PC-3 (cell line): Measurements from ENCODE around the gene IGSF23. TPM values are rescaled to one million over a fixed set of nuclear protein-coding genes. Genes with fewer than 3 reads are reported as not detected.
A peak's percentile ranks its signal among the peaks of the same experiment; 100 is the strongest.

Experiments used
- ATAC-seq: fragments of 200-7000 bp; cut with Tn5 transposase; 2 replicates; pipeline ENCODE4 v1.9.1; 2020; ENCODE audit warnings: mild to moderate bottlenecking, moderate library complexity
- BruUV-seq: library from RNA; stranded (reverse); fragments of 400-500 nt; replicated peaks from 2 replicates; lab custom pipeline; 2021; lab: Mats Ljungman, UMichigan
- CTCF ChIA-PET: fragments of 300-600 bp; sonication (Branson Sonifier 250); formaldehyde crosslinking; loops from one replicate; lab custom pipeline; 2022; ENCODE audit warnings: antibody characterized with exemption; lab: Charles Lee
- POLR2A ChIA-PET: fragments of 300-600 bp; sonication (Branson Sonifier 250); formaldehyde crosslinking; loops from one replicate; lab custom pipeline; 2022; ENCODE audit warnings: antibody characterized with exemption; ENCODE audit not compliant: unreplicated experiment; lab: Charles Lee
- DNase-seq: peaks from one replicate; pipeline ENCODE4 v3.0.0-alpha.2; 2015
- H2AFZ ChIP-seq: fragments of 300-600 bp; sonication (generic); 2 replicates; pipeline ENCODE4 v1.6.0; 2016; ENCODE audit warnings: antibody characterized with exemption, low read length
- H3F3A ChIP-seq: fragments of 300-600 bp; sonication (generic); one replicate; pipeline ENCODE4 v1.6.0; 2017; ENCODE audit warnings: antibody characterized with exemption, low read length, control low read depth, mild to moderate bottlenecking; ENCODE audit not compliant: unreplicated experiment
- H3K27ac ChIP-seq: fragments of 300-600 bp; sonication (generic); 2 replicates; pipeline ENCODE4 v1.5.1; 2016; ENCODE audit warnings: mild to moderate bottlenecking, low read length
- H3K27me3 ChIP-seq: fragments of 300-600 bp; sonication (generic); 2 replicates; pipeline ENCODE4 v1.6.1; 2016; ENCODE audit warnings: low read length, mixed read lengths
- H3K36me3 ChIP-seq: fragments of 300-600 bp; sonication (generic); 2 replicates; pipeline ENCODE4 v1.6.1; 2016; ENCODE audit warnings: low read depth, mixed run types, low read length, mixed read lengths
- H3K4me1 ChIP-seq: fragments of 300-600 bp; sonication (generic); 2 replicates; pipeline ENCODE4 v1.5.1; 2016; ENCODE audit warnings: low read length; ENCODE audit not compliant: insufficient read depth
- H3K4me2 ChIP-seq: fragments of 300-600 bp; sonication (generic); 2 replicates; pipeline ENCODE4 v1.6.0; 2016; ENCODE audit warnings: low read length
- H3K4me3 ChIP-seq: fragments of 300-600 bp; sonication (generic); 2 replicates; pipeline ENCODE4 v1.5.1; 2016; ENCODE audit warnings: mild to moderate bottlenecking, low read length, mixed read lengths
- H3K79me2 ChIP-seq: fragments of 300-600 bp; sonication (generic); 2 replicates; pipeline ENCODE4 v1.6.1; 2017; ENCODE audit warnings: low read length, mixed read lengths
- H3K9ac ChIP-seq: fragments of 300-600 bp; sonication (generic); 2 replicates; pipeline ENCODE4 v1.6.0; 2016; ENCODE audit warnings: mild to moderate bottlenecking, low read length
- H3K9me2 ChIP-seq: fragments of 300-600 bp; sonication (generic); replicated peaks from 2 replicates; pipeline ENCODE4 v1.6.1; 2016; ENCODE audit warnings: mixed run types, low read length, mixed read lengths
- H3K9me3 ChIP-seq: fragments of 300-600 bp; sonication (generic); 2 replicates; pipeline ENCODE4 v1.6.1; 2016; ENCODE audit warnings: low read length, mixed read lengths
- H4K20me1 ChIP-seq: fragments of 300-600 bp; sonication (generic); 2 replicates; pipeline ENCODE4 v1.6.1; 2016; ENCODE audit warnings: low read length, mixed read lengths
- EZH2 ChIP-seq: fragments of 300-600 bp; sonication (generic); IDR thresholded peaks from one replicate; pipeline ENCODE4 v1.6.1; 2017; ENCODE audit warnings: antibody characterized with exemption, mild to moderate bottlenecking, low read length; ENCODE audit not compliant: unreplicated experiment
- EZH2phosphoT487 ChIP-seq: fragments of 300-600 bp; sonication (generic); IDR thresholded peaks from 2 replicates; pipeline ENCODE4 v1.6.1; 2018; ENCODE audit warnings: mild to moderate bottlenecking, antibody characterized with exemption, low read length, borderline replicate concordance
- intact Hi-C: fragments of 100-400 bp; cut with micrococcal nuclease; formaldehyde crosslinking; loops from 2 replicates; pipeline ENCODE4 v1.9.0; 2023
- total RNA-seq: library from RNA; depleted of rRNA; stranded (reverse); fragments of >200 nt; gene quantifications from 2 replicates; pipeline ENCODE4 v1.2.3, GENCODE V29; 2014
- TF ChIP-seq, protein P1 (sequence below): fragments of 300-600 bp; sonication (generic); conservative IDR thresholded peaks from 2 replicates; pipeline ENCODE4 v1.5.1; 2017; ENCODE audit warnings: antibody characterized with exemption, low read depth, mild to moderate bottlenecking, low read length

The IGSF23 gene
- total RNA-seq, 1 experiment from 2014 or later = not detected

DNA sequence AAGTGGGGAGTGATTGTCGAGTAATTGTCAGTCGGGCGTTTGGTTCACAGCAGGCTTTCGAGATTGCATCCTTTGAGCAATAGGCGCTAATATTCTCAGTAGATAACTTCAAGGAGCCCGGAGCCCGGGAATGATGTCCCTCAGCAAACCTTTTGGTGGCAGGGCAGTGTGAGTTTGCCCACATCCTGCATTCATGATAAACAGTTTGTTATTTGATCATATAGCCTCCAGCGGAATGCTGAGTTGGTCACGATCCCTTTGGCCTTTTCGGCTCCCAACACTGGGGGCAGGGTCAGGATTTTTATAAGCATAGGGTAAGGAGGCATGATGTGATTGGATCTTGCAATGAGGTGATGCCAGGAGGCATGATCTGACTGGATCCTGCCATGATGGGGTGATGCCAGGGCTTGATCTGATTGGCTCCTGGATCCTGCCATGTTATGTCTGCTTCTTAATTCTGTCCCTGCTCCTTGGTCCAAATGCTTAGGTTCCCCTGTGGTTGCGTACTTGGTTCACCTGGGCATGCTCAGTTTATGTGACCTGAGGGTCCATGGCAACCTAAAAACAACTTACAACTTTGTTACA is 38.2 kb upstream of the IGSF23 start:
- no peaks in the 10 kb centered on the region for H3K36me3 ChIP-seq
- H3K4me2 ChIP-seq = no peak overlapping the region
- H3F3A ChIP-seq = no peaks in the 10 kb centered on the region
- H3K9me3 ChIP-seq = no peaks in the 10 kb centered on the region
- no peak for TF ChIP-seq EZH2phosphoT487
- TF ChIP-seq EZH2 = no peak
- TF ChIP-seq, protein P1, sequence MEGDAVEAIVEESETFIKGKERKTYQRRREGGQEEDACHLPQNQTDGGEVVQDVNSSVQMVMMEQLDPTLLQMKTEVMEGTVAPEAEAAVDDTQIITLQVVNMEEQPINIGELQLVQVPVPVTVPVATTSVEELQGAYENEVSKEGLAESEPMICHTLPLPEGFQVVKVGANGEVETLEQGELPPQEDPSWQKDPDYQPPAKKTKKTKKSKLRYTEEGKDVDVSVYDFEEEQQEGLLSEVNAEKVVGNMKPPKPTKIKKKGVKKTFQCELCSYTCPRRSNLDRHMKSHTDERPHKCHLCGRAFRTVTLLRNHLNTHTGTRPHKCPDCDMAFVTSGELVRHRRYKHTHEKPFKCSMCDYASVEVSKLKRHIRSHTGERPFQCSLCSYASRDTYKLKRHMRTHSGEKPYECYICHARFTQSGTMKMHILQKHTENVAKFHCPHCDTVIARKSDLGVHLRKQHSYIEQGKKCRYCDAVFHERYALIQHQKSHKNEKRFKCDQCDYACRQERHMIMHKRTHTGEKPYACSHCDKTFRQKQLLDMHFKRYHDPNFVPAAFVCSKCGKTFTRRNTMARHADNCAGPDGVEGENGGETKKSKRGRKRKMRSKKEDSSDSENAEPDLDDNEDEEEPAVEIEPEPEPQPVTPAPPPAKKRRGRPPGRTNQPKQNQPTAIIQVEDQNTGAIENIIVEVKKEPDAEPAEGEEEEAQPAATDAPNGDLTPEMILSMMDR = no peak
- peak overlapping the region; percentile 61 for H3K9ac ChIP-seq
- no peaks in the 10 kb centered on the region for H3K9me2 ChIP-seq
- H3K79me2 ChIP-seq = no peaks in the 10 kb centered on the region
- peak; percentile 85 for DNase-seq
- ATAC-seq = peak; percentile 53
- CTCF ChIA-PET = no interaction called here
- H3K4me1 ChIP-seq = peaks cover 15% of the 10 kb centered on the region
- POLR2A ChIA-PET = no interaction called here
- H2AFZ ChIP-seq = no peak overlapping the region
- no peaks in the 10 kb centered on the region for H3K27me3 ChIP-seq
- H3K4me3 ChIP-seq = no peak overlapping the region
- intact Hi-C loops = loop anchor here (10.0 kb wide), 1 partner anchor 270 kb away; the partner anchor contains the start of gene NECTIN2
- no peaks in the 10 kb centered on the region for H4K20me1 ChIP-seq
- TSS peak; percentile 84 for BruUV-seq
- peak overlapping the region; percentile 86 for H3K27ac ChIP-seq

DNA sequence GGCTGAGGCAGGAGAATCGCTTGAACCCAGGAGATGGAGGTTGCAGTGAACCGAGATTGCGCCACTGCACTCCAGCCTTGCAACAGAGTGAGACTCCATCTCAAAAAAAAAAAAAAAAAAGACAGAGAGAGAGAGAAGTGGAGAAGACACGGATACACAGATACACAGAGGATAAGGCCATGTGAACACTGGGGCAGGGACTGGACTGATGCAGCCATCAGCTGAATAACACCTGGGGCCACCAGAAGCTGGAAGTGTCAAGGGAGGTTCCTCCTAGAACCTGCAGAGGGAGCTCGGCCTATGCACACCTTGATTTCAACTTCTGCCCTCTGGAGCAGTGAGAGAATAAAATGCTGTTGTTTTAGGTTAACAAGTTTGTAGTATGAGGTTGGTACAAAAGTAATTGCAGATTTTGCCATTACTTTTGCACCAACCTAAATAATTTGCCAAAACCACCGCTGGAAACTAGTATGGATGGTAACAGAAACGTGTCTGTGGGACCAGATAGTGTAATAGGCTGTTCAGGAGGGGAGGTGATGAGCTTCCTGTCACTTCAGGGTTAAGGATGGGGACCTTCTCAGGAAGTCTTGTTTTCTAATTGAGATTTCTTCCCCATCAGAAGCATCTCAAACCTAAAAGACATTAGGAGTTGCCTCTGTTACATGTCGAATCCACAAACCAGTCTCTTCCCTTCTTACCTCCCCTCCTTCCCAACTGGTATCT is 36.4 kb upstream of the IGSF23 start:
- H3K27ac ChIP-seq = no peak overlapping the region
- POLR2A ChIA-PET = interaction anchor here (0.7 kb wide), 1 partner anchor 198 kb away, joined by 3 read pairs; no protein-coding TSS in a partner anchor
- peak; percentile 71 for DNase-seq

More for the DNA sequence above, 36.4 kb upstream of the IGSF23 start:
- TF ChIP-seq, protein P1 = peak; percentile 76
- no peak for TF ChIP-seq EZH2phosphoT487
- H3K4me1 ChIP-seq = peaks cover 15% of the 10 kb centered on the region
- H3F3A ChIP-seq = no peaks in the 10 kb centered on the region
- no peaks in the 10 kb centered on the region for H3K27me3 ChIP-seq
- no TSS peak for BruUV-seq
- no peak overlapping the region for H2AFZ ChIP-seq
- H3K9me3 ChIP-seq = no peaks in the 10 kb centered on the region
- CTCF ChIA-PET = interaction anchor here (0.5 to 0.9 kb wide), 3 partner anchors 30 to 136 kb away, joined by 3 to 12 read pairs (median 4); no protein-coding TSS in a partner anchor
- H3K9me2 ChIP-seq = no peaks in the 10 kb centered on the region
- no peaks in the 10 kb centered on the region for H3K79me2 ChIP-seq
- H4K20me1 ChIP-seq = no peaks in the 10 kb centered on the region
- no peak overlapping the region for H3K4me2 ChIP-seq
- H3K9ac ChIP-seq = no peak overlapping the region
- H3K36me3 ChIP-seq = no peaks in the 10 kb centered on the region
- H3K4me3 ChIP-seq = no peak overlapping the region
- intact Hi-C loops = loop anchor here (10.0 kb wide), 1 partner anchor 268 kb away; the partner anchor contains the start of gene NECTIN2
- ATAC-seq = peak; percentile 87
